Stimulated activated naive CD8-positive, alpha-beta T cell treated with anti-CD3 and anti-CD28 coated beads, Interleukin-15, amount 100 ng/mL, for 72 hours (primary cell): ENCODE results near the gene POLR1C.
A peak's percentile ranks its signal among the peaks of the same experiment; 100 is the strongest.

ENCODE experiments used
- ATAC-seq: fragments of 150-1000 bp; cut with Tn5 transposase; 2 replicates; pipeline ENCODE4 v1.10.0; 2021; ENCODE audit warnings: mild to moderate bottlenecking, moderate library complexity
- DNase-seq, 2 donors: peaks; one replicate each; pipeline ENCODE4 v3.0.0; 2021 to 2022
- H3K27ac Mint-ChIP-seq, 2 donors: one replicate each; pipeline ENCODE4 v1.8.0; 2022; ENCODE audit warnings: mild to moderate bottlenecking in 2 of 2, mixed read lengths in 2 of 2, moderate library complexity in 2 of 2
- H3K27me3 Mint-ChIP-seq: one replicate; pipeline ENCODE4 v1.8.0; 2022; ENCODE audit warnings: mixed read lengths
- H3K4me1 Mint-ChIP-seq: one replicate; pipeline ENCODE4 v1.8.0; 2022; ENCODE audit warnings: mild to moderate bottlenecking, mixed read lengths
- H3K4me3 Mint-ChIP-seq, 2 donors: one replicate each; pipeline ENCODE4 v1.8.0; 2022; ENCODE audit warnings: mild to moderate bottlenecking in 2 of 2, mixed read lengths in 2 of 2, moderate library complexity in 1 of 2
- H3K9me3 Mint-ChIP-seq, 2 donors: one replicate each; pipeline ENCODE4 v1.8.0; 2022; ENCODE audit warnings: mixed read lengths in 2 of 2

The POLR1C gene

GRCh38 chr6:43559328-43559727 lies 42.4 kb downstream of the POLR1C start:
- Mint-ChIP-seq H3K9me3 (no peaks in the 10 kb centered on the region), H3K27ac (no peak overlapping the region), H3K27me3 (no peaks in the 10 kb centered on the region), H3K4me3 (no peak overlapping the region), H3K4me1 (no peaks in the 10 kb centered on the region)
- ATAC-seq (no peak), DNase-seq (no peak)

- peak; percentile 73 for ATAC-seq
- H3K4me1 Mint-ChIP-seq = peaks cover 28% of the 10 kb centered on the region
- no peaks in the 10 kb centered on the region for H3K9me3 Mint-ChIP-seq
- DNase-seq = peak; percentile 9 to 33
- peak overlapping the region; percentile 41 to 71 for H3K4me3 Mint-ChIP-seq
- no peaks in the 10 kb centered on the region for H3K27me3 Mint-ChIP-seq
- H3K27ac Mint-ChIP-seq = peak overlapping the region; percentile 87 to 97
These were observed 54.1 kb downstream of the POLR1C start for GRCh38 chr6:43570876-43571441.
